ENCODE results near the gene ARMC9. TPM values are rescaled to one million over a fixed set of nuclear protein-coding genes. Genes with fewer than 3 reads are reported as not detected.

The ARMC9 gene
- total and polyA plus RNA-seq, 9 donors = 16.7 to 33.5 (median 29.3) TPM

DNA sequence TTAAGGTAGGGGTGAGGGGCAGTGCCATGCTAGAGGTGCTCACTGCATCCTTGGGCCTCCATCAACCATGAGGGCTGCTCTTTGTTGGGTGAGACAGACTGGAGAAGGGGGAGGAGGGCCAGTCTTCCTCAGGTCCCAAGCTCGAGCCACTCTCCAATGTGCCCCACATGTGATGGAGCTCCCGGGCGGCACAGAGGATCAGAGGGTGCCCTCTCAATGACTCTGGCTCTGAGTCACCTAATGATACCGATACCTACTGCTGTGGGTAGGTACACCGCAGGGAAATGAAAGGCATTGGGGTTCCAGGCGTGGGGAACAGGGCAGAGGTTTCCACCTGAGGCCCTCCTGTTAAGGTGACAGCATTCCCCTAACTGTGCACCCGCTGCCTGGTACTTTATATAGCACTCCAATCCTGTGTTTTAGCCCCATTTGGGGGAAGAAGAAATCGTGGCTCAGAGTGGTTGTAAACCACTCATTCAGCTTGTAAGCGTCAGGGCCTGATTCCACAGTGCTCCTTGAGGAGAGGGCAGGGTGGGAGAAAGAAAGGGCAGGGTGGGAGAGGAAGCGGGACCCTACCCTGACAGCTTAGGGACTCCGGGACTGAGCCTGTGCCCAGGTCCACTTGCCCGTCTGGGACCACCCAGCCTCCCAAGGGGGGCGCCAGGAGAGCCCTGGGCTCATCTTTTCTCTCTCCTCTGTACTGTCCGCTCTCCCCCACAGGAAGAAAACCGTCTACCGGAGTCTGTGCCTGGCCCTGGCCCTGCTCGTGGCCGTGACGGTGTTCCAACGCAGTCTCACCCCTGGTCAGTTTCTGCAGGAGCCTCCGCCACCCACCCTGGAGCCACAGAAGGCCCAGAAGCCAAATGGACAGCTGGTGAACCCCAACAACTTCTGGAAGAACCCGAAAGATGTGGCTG lies 198.8 kb downstream of the ARMC9 start:
- no peak overlapping the region for H3K4me3 ChIP-seq
- DNase-seq = no peak
- intact Hi-C loops (cut with DNase I) = loop anchor here in 1 of 4 donors (10.0 kb wide), 1 partner anchor 92 kb away; no protein-coding TSS in a partner anchor
- WGBS, 3 donors = 90 to 94% (median 93%) methylated on average over 22 of the region's 22 CpGs
- no peaks in the 10 kb centered on the region for H3K36me3 ChIP-seq
- peaks cover 13% of the 10 kb centered on the region for H3K4me1 ChIP-seq (ENCODE audit: insufficient read depth)
- TF ChIP-seq, protein P1, sequence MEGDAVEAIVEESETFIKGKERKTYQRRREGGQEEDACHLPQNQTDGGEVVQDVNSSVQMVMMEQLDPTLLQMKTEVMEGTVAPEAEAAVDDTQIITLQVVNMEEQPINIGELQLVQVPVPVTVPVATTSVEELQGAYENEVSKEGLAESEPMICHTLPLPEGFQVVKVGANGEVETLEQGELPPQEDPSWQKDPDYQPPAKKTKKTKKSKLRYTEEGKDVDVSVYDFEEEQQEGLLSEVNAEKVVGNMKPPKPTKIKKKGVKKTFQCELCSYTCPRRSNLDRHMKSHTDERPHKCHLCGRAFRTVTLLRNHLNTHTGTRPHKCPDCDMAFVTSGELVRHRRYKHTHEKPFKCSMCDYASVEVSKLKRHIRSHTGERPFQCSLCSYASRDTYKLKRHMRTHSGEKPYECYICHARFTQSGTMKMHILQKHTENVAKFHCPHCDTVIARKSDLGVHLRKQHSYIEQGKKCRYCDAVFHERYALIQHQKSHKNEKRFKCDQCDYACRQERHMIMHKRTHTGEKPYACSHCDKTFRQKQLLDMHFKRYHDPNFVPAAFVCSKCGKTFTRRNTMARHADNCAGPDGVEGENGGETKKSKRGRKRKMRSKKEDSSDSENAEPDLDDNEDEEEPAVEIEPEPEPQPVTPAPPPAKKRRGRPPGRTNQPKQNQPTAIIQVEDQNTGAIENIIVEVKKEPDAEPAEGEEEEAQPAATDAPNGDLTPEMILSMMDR (IDR thresholded peaks at IDR 0.05) = no peak
- TF ChIP-seq EP300 (IDR thresholded peaks at IDR 0.05) (no peak), POLR2A (IDR thresholded peaks at IDR 0.05) (no peak)
- no peaks in the 10 kb centered on the region for H3K9me3 ChIP-seq
- H3K27me3 ChIP-seq = no peaks in the 10 kb centered on the region
- peak overlapping the region; percentile 50 to 55 for H3K27ac ChIP-seq

DNA sequence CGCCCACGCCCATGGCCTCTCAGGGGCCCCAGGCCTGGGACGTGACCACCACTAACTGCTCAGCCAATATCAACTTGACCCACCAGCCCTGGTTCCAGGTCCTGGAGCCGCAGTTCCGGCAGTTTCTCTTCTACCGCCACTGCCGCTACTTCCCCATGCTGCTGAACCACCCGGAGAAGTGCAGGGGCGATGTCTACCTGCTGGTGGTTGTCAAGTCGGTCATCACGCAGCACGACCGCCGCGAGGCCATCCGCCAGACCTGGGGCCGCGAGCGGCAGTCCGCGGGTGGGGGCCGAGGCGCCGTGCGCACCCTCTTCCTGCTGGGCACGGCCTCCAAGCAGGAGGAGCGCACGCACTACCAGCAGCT lies 199.5 kb downstream of the ARMC9 start:
- WGBS, 3 donors = 97 to 98% (median 97%) methylated on average over 28 of the region's 28 CpGs
- Histone ChIP-seq H3K4me1 (ENCODE audit: insufficient read depth) (peaks cover 13% of the 10 kb centered on the region), H3K4me3 (no peak overlapping the region), H3K9me3 (no peaks in the 10 kb centered on the region), H3K36me3 (no peaks in the 10 kb centered on the region), H3K27ac (no peak overlapping the region), H3K27me3 (no peaks in the 10 kb centered on the region)
- TF ChIP-seq, protein P1 (IDR thresholded peaks at IDR 0.05) = no peak
- TF ChIP-seq POLR2A (IDR thresholded peaks at IDR 0.05) (no peak), EP300 (IDR thresholded peaks at IDR 0.05) (no peak)
- peak in 2 of 5 donors; percentile 39 to 51 for DNase-seq
- intact Hi-C loops (cut with DNase I) = loop anchor here in 1 of 4 donors (10.0 kb wide), 1 partner anchor 93 kb away; no protein-coding TSS in a partner anchor

DNA sequence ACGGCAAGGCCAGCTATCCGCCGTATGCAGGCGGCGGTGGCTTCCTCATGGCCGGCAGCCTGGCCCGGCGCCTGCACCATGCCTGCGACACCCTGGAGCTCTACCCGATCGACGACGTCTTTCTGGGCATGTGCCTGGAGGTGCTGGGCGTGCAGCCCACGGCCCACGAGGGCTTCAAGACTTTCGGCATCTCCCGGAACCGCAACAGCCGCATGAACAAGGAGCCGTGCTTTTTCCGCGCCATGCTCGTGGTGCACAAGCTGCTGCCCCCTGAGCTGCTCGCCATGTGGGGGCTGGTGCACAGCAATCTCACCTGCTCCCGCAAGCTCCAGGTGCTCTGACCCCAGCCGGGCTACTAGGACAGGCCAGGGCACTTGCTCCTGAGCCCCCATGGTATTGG lies 200.2 kb downstream of the ARMC9 start:
- Histone ChIP-seq H3K36me3 (no peaks in the 10 kb centered on the region), H3K4me1 (ENCODE audit: insufficient read depth) (peaks cover 13% of the 10 kb centered on the region), H3K27me3 (no peaks in the 10 kb centered on the region), H3K9me3 (no peaks in the 10 kb centered on the region), H3K27ac (peak overlapping the region in 1 of 2 donors; percentile 79), H3K4me3 (no peak overlapping the region)
- intact Hi-C loops (cut with DNase I) = loop anchor here in 1 of 4 donors (10.0 kb wide), 1 partner anchor 94 kb away; no protein-coding TSS in a partner anchor
- TF ChIP-seq, protein P1 (IDR thresholded peaks at IDR 0.05) = no peak
- TF ChIP-seq POLR2A (IDR thresholded peaks at IDR 0.05) (no peak), EP300 (IDR thresholded peaks at IDR 0.05) (no peak)
- peak in 3 of 5 donors; percentile 46 to 58 (median 56) for DNase-seq
- WGBS, 3 donors = 93 to 96% (median 95%) methylated on average over 27 of the region's 27 CpGs

GRCh38 chr2:231399046-231399852 lies 200.8 kb downstream of the ARMC9 start:
- H3K4me3 ChIP-seq = no peak overlapping the region
- 42 to 56% (median 45%) methylated on average over 20 to 23 of the region's 23 CpGs for WGBS, 3 donors
- intact Hi-C loops (cut with DNase I) = loop anchor here in 1 of 4 donors (10.0 kb wide), 1 partner anchor 94 kb away; no protein-coding TSS in a partner anchor
- H3K27ac ChIP-seq = peak overlapping the region; percentile 68 to 79
- no peaks in the 10 kb centered on the region for H3K36me3 ChIP-seq
- H3K4me1 ChIP-seq (ENCODE audit: insufficient read depth) = peaks cover 16% of the 10 kb centered on the region
- peak; percentile 52 to 81 (median 68) for DNase-seq
- TF ChIP-seq EP300 (IDR thresholded peaks at IDR 0.05) = no peak
- TF ChIP-seq, protein P1 (IDR thresholded peaks at IDR 0.05) = no peak
- no peaks in the 10 kb centered on the region for H3K27me3 ChIP-seq
- no peaks in the 10 kb centered on the region for H3K9me3 ChIP-seq

Data from ovary (tissue), 9 donors.